Measurements from ENCODE around the gene DISC1. TPM values are rescaled to one million over a fixed set of nuclear protein-coding genes. Genes with fewer than 3 reads are reported as not detected.

The DISC1 gene
- total RNA-seq, 1 experiment from 2014 or later: 6.3 TPM

GRCh38 chr1:231600458-231600976 lies 26.1 kb upstream of the DISC1 start:
- Histone ChIP-seq H3K36me3 (replicated peaks; ENCODE audit: control insufficient read depth, insufficient read depth, low read length) (no peaks in the 10 kb centered on the region), H3K27me3 (ENCODE audit: control insufficient read depth, insufficient read depth, low read length) (no peaks in the 10 kb centered on the region; the same call in 1 of the 2 replicates), H3K4me3 (ENCODE audit: insufficient read depth, low read depth, low read length) (no peak overlapping the region)
- no peak for DNase-seq

GRCh38 chr1:231601824-231602672 lies 24.5 kb upstream of the DISC1 start:
- H3K27me3 ChIP-seq (ENCODE audit: control insufficient read depth, insufficient read depth, low read length): no peaks in the 10 kb centered on the region; the same call in 1 of the 2 replicates
- no peak overlapping the region for H3K4me3 ChIP-seq (ENCODE audit: insufficient read depth, low read depth, low read length)
- H3K36me3 ChIP-seq (replicated peaks; ENCODE audit: control insufficient read depth, insufficient read depth, low read length): no peaks in the 10 kb centered on the region
- DNase-seq: no peak

DNA sequence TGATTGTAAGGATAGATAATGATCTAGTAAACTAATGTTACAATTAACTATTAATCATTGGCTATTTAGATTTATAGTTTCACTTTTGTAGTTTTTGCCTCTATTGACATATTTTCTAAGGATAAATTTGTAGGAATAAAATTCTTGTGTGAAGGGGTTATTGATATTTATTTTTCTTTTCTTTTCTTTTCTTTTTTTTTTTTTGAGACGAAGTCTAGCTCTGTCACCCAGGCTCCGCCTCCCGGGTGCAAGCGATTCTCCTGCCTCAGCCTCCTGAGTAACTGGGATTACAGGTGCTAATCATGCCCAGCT lies 24.0 kb upstream of the DISC1 start:
- Histone ChIP-seq H3K4me3 (ENCODE audit: insufficient read depth, low read depth, low read length) (no peak overlapping the region), H3K36me3 (replicated peaks; ENCODE audit: control insufficient read depth, insufficient read depth, low read length) (no peaks in the 10 kb centered on the region), H3K27me3 (ENCODE audit: control insufficient read depth, insufficient read depth, low read length) (no peaks in the 10 kb centered on the region; the same call in 1 of the 2 replicates)
- DNase-seq: no peak

GRCh38 chr1:231603598-231604275 lies 22.9 kb upstream of the DISC1 start:
- DNase-seq: peak; percentile 65
- no peaks in the 10 kb centered on the region; the same call in 1 of the 2 replicates for H3K27me3 ChIP-seq (ENCODE audit: control insufficient read depth, insufficient read depth, low read length)
- no peak overlapping the region for H3K4me3 ChIP-seq (ENCODE audit: insufficient read depth, low read depth, low read length)
- no peaks in the 10 kb centered on the region for H3K36me3 ChIP-seq (replicated peaks; ENCODE audit: control insufficient read depth, insufficient read depth, low read length)

GRCh38 chr1:231604276-231604621 lies 22.3 kb upstream of the DISC1 start:
- H3K36me3 ChIP-seq (replicated peaks; ENCODE audit: control insufficient read depth, insufficient read depth, low read length): no peaks in the 10 kb centered on the region
- DNase-seq: no peak
- H3K4me3 ChIP-seq (ENCODE audit: insufficient read depth, low read depth, low read length): no peak overlapping the region
- no peaks in the 10 kb centered on the region; the same call in 1 of the 2 replicates for H3K27me3 ChIP-seq (ENCODE audit: control insufficient read depth, insufficient read depth, low read length)

DNA sequence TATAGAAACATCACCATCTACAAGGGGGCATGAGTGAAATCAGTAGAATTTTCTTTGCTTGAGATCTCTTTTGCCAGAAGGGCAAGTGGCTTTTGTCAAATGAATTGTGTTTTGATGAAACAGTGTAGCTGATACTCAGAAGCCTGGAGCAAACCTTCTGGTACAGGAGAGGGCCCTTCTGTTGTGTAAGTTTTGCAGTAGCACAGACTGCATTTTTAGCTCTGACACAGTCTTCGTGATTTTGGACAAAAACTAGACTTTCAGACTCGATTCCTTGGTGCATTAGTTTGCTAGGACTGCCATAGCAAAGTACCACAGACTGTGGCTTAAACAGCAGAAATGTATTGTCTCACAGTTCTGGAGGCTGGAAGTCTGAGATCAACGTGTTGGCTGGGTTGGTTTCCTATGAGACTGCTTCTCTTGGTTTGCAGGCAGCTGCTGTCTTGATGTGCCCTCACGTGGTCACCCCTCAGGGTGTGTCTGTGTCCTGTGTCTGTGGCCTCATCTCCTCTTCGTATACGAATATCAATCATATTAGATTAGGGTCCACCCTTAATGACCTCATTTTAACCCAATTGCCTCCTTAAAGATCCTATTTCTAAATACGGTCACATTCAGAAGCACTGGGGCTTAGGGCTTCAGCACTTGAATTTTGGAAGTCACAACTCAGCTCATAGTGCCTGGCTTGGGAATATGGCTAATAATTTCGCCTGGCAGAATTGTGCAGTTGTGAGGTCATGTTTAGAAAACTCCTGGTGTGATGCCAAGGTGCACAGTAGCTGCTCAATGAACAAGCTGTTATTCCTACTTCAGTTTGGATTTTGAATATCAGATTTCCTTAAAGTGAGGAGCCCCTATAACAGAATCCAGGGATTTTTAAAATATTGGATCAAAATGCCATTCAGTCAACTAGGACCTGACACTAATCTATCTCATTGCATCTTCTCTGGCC lies 21.2 kb upstream of the DISC1 start:
- Histone ChIP-seq H3K27me3 (ENCODE audit: control insufficient read depth, insufficient read depth, low read length) (no peaks in the 10 kb centered on the region; the same call in 1 of the 2 replicates), H3K4me3 (ENCODE audit: insufficient read depth, low read depth, low read length) (no peak overlapping the region), H3K36me3 (replicated peaks; ENCODE audit: control insufficient read depth, insufficient read depth, low read length) (no peaks in the 10 kb centered on the region)
- DNase-seq: no peak

DNA sequence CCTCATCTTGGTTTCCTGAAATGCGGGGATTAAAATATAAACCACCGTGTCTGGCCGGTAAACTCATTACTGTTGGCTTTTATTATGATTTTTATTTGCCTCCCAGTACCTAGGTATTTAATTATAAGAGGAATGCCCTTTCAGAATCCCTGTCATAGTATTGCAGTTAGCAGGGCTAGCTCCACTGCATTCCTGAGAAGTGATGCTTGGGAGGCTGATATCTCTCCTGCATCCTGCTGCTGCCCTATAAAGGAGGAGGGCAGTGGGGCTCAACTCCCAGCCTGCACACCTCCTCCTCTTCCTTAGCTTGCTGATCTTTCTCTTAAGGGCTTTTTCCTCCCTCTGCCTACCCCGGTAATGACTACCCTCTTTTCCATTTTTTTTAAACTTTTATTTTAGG lies 19.9 kb upstream of the DISC1 start:
- H3K4me3 ChIP-seq (ENCODE audit: insufficient read depth, low read depth, low read length): no peak overlapping the region
- DNase-seq: no peak
- H3K27me3 ChIP-seq (ENCODE audit: control insufficient read depth, insufficient read depth, low read length): no peaks in the 10 kb centered on the region; the same call in 1 of the 2 replicates
- no peaks in the 10 kb centered on the region for H3K36me3 ChIP-seq (replicated peaks; ENCODE audit: control insufficient read depth, insufficient read depth, low read length)

DNA sequence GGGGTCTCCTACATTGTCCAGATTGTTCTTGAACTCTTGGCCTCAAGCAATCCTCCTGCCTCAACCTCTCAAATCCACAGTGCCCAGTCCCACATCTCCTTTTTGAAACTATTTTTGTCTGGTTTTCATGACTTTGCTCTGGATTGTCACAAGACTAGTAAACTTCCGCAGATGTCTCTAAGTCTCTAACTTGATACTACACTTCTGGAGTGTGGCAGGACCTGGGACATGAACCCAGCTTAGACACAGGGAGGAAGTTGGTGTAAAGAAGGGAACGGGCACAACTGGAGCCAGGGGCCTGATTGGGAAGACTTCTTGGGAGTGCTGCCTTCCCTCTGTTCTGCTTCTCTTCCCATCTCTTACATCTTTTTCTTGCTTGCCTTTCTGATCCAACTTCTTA lies 16.2 kb upstream of the DISC1 start:
- H3K4me3 ChIP-seq (ENCODE audit: insufficient read depth, low read depth, low read length): no peak overlapping the region
- H3K27me3 ChIP-seq (ENCODE audit: control insufficient read depth, insufficient read depth, low read length): no peaks in the 10 kb centered on the region; the same call in 1 of the 2 replicates
- H3K36me3 ChIP-seq (replicated peaks; ENCODE audit: control insufficient read depth, insufficient read depth, low read length): no peaks in the 10 kb centered on the region
- no peak for DNase-seq

DNA sequence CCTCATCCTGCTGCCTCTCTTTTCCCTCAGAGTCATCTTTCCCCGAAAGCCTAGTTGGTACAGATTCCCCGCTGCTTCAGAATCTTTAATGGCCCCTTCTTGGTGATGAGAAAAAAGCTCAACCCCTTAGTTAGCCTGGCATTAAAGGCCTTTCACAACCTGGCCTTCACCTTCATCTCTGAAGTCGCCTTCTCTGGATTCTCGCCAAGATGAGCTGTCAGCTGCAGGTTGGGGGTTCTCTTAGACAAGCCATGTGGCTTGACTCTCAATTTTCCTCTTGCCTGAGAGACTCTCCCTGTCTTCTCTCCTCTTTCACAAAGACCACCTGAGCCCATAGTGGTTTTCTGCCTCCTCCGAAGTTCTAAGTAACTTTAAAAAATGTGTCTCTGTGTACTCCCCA lies 15.5 kb upstream of the DISC1 start:
- no peaks in the 10 kb centered on the region for H3K36me3 ChIP-seq (replicated peaks; ENCODE audit: control insufficient read depth, insufficient read depth, low read length)
- no peak for DNase-seq
- H3K4me3 ChIP-seq (ENCODE audit: insufficient read depth, low read depth, low read length): no peak overlapping the region
- no peaks in the 10 kb centered on the region; the same call in 1 of the 2 replicates for H3K27me3 ChIP-seq (ENCODE audit: control insufficient read depth, insufficient read depth, low read length)

GRCh38 chr1:231611851-231612250 lies 14.7 kb upstream of the DISC1 start:
- H3K36me3 ChIP-seq (replicated peaks; ENCODE audit: control insufficient read depth, insufficient read depth, low read length): no peaks in the 10 kb centered on the region
- H3K4me3 ChIP-seq (ENCODE audit: insufficient read depth, low read depth, low read length): no peak overlapping the region
- H3K27me3 ChIP-seq (ENCODE audit: control insufficient read depth, insufficient read depth, low read length): no peaks in the 10 kb centered on the region; the same call in 1 of the 2 replicates
- no peak for DNase-seq

DNA sequence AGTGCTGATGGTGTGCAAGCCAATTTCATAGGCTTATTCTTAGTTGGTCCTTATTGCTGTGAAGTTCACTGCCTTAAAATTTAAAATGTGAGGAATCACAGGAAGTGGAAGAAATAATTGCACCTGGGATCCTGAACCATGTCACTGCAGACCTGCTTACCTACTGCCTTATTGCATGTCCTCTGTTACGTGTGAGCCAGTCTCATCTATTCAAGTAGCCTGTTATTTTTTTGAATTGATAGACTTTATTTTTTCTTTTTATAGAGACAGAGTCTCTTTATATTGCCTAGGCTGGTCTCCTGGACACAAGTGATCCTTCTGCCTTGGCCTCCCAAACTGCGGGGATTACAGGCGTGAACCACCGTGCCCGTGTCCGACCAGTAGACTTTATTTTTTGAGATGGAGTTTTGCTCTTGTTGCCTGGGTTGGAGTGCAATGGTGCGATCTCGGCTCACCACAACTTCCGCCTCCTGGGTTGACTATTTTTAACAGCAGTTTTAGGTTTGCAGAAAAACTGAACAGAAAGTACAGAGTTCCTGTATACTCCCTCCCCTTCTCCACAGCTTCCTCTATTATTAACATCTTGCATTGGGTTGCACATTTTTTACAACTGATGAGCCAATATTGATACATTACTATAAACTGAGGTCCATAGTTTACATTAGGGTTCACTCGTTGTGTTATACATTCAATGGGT lies 14.0 kb upstream of the DISC1 start:
- DNase-seq: no peak
- H3K27me3 ChIP-seq (ENCODE audit: control insufficient read depth, insufficient read depth, low read length): no peaks in the 10 kb centered on the region; the same call in 1 of the 2 replicates
- no peaks in the 10 kb centered on the region for H3K36me3 ChIP-seq (replicated peaks; ENCODE audit: control insufficient read depth, insufficient read depth, low read length)
- H3K4me3 ChIP-seq (ENCODE audit: insufficient read depth, low read depth, low read length): no peak overlapping the region

DNA sequence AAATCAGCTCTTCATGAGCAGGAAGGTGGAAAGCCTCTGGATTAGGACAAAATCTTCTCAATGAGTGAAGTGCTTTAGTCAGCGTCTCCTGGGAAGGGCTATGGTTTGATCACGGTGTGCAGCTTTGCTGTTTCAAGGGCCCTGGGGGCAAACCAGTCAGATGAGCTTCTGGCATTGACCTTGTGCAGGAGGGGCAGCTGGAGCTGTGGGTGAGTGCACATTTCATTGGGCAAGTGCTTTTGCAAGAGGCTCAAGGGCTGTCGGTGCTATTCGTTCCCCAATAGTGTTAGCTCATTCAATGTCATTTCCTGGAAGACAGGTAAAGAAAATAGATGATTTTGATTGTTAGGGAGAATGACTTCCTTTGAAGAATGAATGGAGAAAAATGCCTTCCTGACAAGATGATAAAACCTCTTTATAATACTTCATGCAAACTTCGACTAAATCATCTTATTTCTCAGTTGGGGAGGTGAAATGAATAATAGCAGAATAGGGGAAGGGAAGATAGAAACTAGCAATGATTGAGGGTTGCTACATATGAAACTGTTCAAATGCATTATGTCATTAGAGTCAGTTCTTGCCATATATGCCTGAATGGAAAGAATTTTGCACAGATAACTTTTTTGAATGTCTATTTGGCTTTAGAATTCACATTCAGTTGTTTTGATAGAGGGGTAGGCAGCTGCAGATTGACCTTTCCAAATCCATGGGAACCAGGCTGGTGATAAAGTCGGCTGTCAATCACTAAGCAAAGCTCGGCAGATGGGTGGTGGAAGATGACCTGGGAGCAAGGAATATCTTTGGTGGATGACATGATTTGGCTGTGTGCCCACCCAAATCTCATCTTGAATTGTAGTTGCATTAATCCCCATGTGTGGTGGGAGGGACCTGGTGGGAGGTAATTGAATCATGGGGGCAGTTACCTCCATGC lies 12.9 kb upstream of the DISC1 start:
- no peak overlapping the region for H3K4me3 ChIP-seq (ENCODE audit: insufficient read depth, low read depth, low read length)
- no peaks in the 10 kb centered on the region; the same call in 1 of the 2 replicates for H3K27me3 ChIP-seq (ENCODE audit: control insufficient read depth, insufficient read depth, low read length)
- H3K36me3 ChIP-seq (replicated peaks; ENCODE audit: control insufficient read depth, insufficient read depth, low read length): no peaks in the 10 kb centered on the region
- no peak for DNase-seq

- H3K36me3 ChIP-seq (replicated peaks; ENCODE audit: control insufficient read depth, insufficient read depth, low read length): no peaks in the 10 kb centered on the region
- no peak for DNase-seq
- peaks cover 2% of the 10 kb centered on the region; the same call in 1 of the 2 replicates for H3K27me3 ChIP-seq (ENCODE audit: control insufficient read depth, insufficient read depth, low read length)
- no peak overlapping the region for H3K4me3 ChIP-seq (ENCODE audit: insufficient read depth, low read depth, low read length)
These were observed 9.9 kb upstream of the DISC1 start for GRCh38 chr1:231616667-231617066.

All from H7 (cell line).